HG03097 (cell line): ENCODE data around the gene HTT.
"Not testable (repeated sequence)": the region's sequence is repeated elsewhere in the genome, so short reads cannot be mapped to it uniquely, and the experiment has no call there.

ENCODE experiments used
- ATAC-seq: cut with Tn5 transposase; IDR thresholded peaks from one replicate; pipeline ENCODE4 v1.9.1; 2021; ENCODE audit not compliant: unreplicated experiment, low FRiP score

HTT gene

DNA sequence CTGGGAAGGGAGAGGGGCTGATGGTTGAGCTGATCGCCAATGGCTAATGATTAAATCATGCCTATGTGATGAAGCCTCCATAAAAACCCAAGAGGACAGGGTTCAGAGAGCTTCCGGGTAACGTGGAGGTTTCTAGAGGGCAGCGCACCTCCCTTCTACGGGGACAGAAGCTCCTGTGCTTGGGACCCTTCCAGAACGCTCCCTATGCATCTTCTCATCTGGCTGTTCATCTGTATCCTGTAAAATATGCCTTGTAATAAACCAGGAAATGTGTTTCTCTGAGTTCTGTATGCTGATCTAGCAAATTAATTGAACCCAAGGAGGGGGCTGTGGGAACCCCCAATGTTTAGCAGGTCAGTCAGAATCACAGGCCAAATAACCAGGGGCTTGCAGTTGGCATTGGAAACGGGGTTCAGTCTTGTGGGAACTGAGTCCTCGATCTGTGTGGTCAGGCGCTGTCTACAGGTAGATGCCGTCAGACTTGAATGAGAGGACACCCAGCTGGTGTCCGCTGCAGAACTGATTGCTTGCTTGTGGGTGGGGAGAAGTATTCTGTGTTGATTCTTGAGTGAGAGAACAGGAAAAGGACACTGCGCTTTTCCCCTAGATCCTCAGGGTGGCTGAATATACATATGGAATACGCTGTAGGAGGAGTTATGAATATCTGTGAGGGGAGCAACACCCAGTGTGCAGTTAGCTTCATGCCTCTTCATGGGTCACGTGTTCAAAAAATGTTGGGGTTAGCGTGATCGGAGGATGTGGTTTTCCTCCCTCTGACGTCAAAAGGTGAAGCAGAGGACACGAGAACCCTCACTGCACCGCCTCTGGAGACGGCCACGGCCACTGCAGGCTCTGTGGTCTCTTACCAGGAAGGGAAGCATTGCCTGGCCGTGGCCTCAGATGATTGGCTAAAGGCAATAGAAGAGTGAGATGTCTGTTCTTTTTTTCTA is 29.3 kb upstream of the HTT start:
- no peak for ATAC-seq

DNA sequence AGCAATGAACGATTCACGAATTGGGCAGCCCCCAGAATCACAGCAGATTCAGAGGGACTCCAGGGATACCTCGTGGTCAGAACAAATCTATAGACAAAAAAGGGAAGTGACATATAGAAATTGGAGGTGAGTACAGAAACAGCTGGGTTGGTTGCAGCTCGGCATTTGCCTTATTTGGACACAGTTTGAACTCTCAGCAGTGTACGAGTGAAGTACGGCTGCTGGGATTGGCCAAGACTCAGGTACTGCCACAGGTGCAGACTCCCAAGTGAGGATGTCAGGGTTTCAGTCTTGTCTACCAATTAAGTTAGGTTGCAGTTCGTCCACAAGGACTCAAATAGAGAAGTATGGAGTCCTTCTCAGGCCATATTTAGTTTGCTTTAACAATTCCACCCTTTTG is 28.3 kb upstream of the HTT start:
- no peak for ATAC-seq

DNA sequence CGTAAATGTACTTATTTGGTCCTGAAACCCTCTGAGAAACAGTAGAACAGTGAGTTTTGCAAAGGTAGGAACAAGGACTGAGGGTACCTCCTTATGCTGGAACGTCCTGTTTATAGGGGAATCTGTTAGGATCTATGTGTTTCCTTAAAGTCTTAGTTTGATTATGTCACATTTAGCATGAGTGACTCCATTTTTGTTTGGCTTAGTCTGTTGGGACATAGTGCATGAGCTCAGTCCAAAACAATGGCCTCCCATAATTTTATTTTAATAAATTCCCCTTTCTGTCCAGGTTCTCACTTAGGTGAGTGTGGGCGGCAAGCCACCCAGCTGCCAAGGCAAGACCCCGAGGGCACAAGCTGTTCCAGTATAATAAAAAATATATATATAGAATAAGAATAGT is 27.9 kb upstream of the HTT start:
- no peak for ATAC-seq

DNA sequence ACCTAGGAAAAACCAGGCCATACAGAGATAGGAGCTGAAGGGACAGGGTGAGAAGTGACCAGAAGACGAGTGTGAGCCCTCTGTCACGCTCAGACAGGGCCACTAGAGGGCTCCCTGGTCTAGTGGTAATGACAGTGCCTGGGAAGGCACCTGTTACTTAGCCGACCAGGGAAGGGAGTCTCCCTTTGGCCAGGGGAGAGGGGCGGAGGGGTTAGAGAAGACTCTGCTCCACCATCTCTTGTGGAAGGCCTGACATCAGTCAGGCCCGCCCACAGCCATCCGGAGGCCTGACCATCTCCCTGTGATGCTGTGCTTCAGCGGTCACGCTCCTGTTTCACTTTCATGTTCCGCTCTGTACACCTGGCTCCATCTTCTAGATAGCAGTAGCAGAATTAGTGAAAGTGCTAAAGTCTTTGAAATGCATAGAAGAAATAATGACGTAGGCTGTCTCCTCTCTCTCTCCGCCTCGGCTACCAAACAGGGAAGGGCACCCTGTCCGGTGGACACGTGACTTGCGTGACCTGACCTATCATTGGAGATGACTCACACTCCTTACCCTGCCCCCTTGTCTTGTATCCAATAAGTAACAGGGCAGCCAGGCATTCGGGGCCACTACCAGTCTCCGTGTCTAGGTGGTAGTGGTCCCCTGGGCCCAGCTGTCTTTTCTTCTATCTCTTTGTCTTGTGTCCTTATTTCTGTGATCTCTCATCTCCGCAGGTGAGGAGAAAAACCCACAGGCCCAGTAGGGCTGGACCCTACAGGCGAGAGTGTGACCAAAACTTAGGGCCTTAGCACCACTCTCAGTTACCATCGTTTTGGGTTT is 26.8 kb upstream of the HTT start:
- ATAC-seq, result peak; percentile 90

GRCh38 chr4:3051141-3051897 is 23.2 kb upstream of the HTT start:
- not testable (repeated sequence) for ATAC-seq

DNA sequence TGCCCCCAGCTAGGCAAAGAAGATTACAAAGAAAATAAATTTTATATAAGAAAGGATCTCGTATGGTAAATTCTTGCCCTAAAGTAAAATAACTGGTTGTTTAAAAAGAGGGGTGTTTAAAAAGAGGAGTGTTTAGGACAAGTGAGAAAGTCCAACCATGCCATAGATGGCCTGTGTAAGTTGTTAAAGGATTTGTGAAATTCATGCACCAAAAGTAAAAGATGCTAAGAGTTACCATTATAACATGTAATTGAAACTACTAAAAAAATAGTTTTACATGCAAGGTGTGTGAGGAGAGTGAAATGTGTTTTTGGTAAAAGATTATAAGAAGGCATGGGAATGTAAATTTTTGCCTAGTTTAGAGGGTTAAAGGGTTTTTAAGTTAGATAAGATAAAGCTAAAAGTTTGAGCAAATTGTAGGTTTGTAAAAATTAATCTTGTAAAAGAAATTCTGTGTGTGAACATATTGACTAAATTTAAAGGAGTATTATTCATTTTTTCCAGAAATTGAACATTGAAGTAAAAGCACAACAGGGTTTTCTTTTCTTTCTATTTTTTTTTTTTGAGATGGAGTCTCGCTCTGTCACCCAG is 20.2 kb upstream of the HTT start:
- no peak for ATAC-seq

GRCh38 chr4:3059943-3060342 is 14.5 kb upstream of the HTT start:
- ATAC-seq, result no peak

GRCh38 chr4:3060946-3061345 is 13.5 kb upstream of the HTT start:
- no peak for ATAC-seq

- ATAC-seq, result no peak
These were observed 12.0 kb upstream of the HTT start for GRCh38 chr4:3062471-3062870.

GRCh38 chr4:3065551-3065950 is 8.9 kb upstream of the HTT start:
- no peak for ATAC-seq

- ATAC-seq, result no peak
These were observed 7.6 kb upstream of the HTT start for GRCh38 chr4:3066836-3067400.

GRCh38 chr4:3067473-3068001 is 6.9 kb upstream of the HTT start:
- no peak for ATAC-seq

- ATAC-seq, result no peak
These were observed 4.8 kb upstream of the HTT start for GRCh38 chr4:3069661-3070199.

DNA sequence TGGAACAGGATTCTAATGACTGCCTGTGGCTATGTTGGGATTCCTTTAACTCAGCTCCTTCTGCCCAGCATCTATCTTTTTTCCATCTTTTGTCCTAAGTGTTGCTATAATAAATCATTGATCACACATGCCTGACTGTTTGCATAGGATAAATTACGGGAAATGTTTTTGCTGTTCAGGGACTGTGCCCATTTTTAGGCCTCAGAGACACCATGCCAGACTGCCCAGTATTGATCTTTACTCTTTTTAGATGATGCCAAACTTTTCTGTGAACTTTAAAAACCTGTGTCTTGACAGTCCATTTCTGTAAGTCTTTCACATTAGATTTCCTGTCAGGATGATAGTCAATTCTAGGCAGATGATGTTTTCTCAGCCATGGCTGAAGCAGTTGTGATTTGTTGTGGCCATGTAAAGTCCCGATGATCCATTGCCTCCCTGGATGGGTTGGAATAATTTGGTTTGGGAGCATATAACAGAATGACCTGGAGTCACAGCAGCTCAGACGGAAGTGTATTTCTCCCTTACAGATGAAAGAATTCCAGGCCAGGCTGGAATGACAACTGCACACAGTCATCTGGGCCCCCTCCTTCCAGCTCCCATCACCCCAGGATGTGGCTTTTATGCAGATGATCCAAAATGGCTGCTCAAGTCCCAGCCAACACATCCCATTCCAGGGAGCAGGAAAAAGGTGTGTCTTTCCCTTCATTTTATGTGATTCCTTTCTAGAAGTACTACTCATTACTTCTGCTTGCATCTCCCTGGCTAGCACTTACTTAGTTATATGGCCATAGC is 3.6 kb upstream of the HTT start:
- ATAC-seq, result no peak

DNA sequence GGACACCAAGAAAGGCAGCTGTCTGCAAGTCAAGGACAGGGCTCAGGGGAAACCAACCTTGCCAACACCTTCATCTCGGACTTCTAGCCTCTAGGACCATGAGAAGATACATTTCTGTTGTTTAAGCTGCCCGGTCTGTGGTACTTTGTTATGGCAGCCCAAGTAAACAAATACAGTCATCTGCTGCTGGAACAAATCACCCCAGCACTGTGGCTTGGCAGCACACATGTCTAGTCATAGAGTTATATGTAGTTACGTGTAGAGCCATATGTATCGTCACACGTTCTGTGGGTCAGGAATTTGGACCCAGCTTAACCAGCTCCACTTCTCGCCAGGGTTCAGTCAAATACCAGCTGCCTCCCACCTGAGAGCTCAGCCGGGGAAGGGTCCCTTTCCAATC is 2.7 kb upstream of the HTT start:
- ATAC-seq, result no peak

DNA sequence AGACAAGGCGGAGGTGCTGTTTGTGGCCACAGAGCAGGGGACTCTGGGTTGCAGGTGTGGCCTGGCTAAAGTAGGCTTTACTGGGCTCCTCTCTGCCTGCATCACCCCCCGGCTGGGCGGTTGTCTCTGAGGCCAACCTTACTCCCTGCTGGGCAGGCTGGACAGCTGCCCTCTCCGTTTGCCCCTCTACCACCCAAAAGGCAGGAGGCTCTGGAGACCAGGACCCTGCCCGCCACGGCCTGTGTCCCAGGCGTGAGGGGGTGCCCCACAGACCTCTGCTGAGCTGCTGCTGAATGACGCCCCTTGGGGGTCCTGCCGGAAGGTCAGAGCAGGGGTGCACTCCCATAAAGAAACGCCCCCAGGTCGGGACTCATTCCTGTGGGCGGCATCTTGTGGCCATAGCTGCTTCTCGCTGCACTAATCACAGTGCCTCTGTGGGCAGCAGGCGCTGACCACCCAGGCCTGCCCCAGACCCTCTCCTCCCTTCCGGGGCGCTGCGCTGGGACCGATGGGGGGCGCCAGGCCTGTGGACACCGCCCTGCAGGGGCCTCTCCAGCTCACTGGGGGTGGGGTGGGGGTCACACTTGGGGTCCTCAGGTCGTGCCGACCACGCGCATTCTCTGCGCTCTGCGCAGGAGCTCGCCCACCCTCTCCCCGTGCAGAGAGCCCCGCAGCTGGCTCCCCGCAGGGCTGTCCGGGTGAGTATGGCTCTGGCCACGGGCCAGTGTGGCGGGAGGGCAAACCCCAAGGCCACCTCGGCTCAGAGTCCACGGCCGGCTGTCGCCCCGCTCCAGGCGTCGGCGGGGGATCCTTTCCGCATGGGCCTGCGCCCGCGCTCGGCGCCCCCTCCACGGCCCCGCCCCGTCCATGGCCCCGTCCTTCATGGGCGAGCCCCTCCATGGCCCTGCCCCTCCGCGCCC is 1.1 kb upstream of the HTT start:
- peak; percentile 5 for ATAC-seq

DNA sequence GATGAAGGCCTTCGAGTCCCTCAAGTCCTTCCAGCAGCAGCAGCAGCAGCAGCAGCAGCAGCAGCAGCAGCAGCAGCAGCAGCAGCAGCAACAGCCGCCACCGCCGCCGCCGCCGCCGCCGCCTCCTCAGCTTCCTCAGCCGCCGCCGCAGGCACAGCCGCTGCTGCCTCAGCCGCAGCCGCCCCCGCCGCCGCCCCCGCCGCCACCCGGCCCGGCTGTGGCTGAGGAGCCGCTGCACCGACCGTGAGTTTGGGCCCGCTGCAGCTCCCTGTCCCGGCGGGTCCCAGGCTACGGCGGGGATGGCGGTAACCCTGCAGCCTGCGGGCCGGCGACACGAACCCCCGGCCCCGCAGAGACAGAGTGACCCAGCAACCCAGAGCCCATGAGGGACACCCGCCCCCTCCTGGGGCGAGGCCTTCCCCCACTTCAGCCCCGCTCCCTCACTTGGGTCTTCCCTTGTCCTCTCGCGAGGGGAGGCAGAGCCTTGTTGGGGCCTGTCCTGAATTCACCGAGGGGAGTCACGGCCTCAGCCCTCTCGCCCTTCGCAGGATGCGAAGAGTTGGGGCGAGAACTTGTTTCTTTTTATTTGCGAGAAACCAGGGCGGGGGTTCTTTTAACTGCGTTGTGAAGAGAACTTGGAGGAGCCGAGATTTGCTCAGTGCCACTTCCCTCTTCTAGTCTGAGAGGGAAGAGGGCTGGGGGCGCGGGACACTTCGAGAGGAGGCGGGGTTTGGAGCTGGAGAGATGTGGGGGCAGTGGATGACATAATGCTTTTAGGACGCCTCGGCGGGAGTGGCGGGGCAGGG is 568 bp downstream of the HTT start:
- peak; percentile 12 for ATAC-seq
